ENCODE data around the gene ATP6AP1.
"Not testable (repeated sequence)": the region's sequence is repeated elsewhere in the genome, so short reads cannot be mapped to it uniquely, and the experiment has no call there.

ATP6AP1 gene, protein sequence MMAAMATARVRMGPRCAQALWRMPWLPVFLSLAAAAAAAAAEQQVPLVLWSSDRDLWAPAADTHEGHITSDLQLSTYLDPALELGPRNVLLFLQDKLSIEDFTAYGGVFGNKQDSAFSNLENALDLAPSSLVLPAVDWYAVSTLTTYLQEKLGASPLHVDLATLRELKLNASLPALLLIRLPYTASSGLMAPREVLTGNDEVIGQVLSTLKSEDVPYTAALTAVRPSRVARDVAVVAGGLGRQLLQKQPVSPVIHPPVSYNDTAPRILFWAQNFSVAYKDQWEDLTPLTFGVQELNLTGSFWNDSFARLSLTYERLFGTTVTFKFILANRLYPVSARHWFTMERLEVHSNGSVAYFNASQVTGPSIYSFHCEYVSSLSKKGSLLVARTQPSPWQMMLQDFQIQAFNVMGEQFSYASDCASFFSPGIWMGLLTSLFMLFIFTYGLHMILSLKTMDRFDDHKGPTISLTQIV

DNA sequence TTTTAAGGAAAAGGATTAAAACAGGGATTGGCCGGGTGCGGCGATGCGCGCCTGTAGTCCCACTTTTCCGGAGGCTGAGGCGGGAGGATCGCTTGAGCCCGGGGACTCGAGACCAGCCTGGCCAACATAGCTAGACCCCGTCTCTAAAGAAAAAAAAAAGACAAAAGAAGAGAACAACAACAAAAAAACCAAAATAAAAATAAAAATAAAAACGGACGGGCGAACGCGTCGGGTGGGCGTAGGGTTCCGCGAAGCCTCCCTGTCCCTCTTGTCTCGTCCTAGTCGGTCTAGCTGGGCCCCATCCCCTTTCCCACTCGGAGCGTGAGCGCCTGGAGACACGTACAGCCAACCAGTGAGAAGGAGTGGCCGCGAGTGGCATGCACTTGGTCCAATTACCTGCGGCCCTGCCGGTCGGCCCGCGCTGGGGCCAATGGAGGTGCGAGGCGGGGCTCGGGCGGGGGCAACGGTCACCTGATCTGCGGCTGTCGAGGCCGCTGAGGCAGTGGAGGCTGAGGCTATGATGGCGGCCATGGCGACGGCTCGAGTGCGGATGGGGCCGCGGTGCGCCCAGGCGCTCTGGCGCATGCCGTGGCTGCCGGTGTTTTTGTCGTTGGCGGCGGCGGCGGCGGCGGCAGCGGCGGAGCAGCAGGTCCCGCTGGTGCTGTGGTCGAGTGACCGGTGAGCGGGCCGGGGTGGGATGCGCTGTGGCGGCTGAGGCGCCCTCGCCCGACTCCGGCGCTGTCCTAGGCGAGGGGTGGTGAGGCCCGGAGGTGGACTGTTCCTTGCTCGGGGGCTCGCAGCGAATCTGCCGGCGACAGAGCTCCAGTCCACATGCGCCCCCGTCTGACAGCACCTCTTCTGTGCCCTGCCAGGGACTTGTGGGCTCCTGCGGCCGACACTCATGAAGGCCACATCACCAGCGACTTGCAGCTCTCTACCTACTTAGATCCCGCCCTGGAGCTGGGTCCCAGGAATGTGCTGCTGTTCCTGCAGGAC, at the start of gene ATP6AP1:
TSS of gene ATP6AP1 (plus strand) at position 502 of the 996 bp plus-strand sequence. CDS start at position 518, 16 bp downstream.
- peak; percentile 86 for DNase-seq

DNA sequence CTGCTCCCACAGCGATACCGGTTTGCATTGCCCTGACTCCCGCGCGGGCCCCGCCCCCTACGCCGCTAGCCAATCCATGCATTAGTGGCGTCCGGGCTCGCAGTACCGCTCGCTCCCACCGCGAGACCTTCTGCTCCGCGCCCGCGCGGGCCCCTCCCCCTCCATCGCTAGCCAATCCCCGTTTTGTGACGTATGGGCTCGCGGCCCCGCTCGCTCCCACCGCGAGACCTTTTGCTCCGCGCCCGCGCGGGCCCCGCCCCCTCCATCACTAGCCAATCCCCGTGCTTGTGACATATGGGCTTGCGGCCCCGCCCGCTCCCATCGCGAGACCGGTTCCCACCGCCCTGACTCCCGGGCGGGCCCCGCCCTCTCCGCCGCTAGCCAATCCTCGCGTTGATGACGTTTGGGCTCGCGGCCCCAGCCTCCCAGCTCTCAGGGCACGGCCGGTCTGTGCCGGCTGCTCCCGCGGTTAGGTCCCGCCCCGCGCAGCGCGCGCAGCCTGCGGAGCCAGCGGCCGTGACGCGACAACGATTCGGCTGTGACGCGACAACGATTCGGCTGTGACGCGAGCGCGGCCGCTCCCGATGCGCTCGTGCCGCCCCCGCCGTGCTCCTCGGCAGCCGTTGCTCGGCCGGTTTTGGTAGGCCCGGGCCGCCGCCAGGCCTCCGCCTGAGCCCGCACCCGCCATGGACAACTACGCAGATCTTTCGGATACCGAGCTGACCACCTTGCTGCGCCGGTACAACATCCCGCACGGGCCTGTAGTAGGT, 49.5 kb upstream of the ATP6AP1 start, which contains the start of gene EMD:
TSS of gene EMD (plus strand) at position 497 of the 770 bp plus-strand sequence. CDS start at position 687, 190 bp downstream.
- peak; percentile 99 for DNase-seq

DNA sequence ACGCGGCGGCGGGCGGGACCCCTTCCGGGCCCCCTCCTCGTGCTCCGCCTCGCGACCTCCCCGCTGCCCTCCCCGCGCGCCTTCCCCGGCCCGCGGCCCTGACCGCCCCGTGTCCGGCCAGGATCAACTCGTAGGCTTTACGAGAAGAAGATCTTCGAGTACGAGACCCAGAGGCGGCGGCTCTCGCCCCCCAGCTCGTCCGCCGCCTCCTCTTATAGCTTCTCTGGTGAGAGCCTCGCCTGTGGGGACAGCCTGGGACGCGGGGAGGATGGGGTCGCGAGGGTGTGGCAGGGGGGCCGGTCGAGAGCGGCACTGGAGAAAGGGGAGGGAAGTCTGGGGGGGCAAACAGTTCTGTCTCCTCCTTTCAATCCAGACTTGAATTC, 48.9 kb upstream of the ATP6AP1 start:
- no peak for DNase-seq

DNA sequence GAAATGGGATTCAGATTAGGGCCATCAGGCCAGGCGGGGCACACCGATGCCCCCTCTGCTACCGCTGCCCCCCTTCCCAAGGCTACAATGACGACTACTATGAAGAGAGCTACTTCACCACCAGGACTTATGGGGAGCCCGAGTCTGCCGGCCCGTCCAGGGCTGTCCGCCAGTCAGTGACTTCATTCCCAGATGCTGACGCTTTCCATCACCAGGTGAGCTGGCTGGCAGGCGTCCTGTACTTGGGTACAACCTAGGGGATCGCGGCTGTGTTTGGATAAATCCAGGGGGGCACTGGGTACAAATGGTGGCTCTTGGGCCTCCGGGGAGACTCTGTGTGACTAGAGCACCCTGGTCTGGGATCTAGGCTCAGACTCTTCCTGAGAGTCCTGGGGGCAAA, 48.3 kb upstream of the ATP6AP1 start:
- DNase-seq: no peak

DNA sequence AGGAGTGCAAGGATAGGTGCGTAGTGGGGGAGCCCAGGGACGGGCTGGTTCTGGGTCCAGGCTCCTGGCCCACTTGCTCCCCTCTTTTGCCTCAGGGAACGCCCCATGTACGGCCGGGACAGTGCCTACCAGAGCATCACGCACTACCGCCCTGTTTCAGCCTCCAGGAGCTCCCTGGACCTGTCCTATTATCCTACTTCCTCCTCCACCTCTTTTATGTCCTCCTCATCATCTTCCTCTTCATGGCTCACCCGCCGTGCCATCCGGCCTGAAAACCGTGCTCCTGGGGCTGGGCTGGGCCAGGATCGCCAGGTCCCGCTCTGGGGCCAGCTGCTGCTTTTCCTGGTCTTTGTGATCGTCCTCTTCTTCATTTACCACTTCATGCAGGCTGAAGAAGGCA, 47.7 kb upstream of the ATP6AP1 start:
- no peak for DNase-seq

DNA sequence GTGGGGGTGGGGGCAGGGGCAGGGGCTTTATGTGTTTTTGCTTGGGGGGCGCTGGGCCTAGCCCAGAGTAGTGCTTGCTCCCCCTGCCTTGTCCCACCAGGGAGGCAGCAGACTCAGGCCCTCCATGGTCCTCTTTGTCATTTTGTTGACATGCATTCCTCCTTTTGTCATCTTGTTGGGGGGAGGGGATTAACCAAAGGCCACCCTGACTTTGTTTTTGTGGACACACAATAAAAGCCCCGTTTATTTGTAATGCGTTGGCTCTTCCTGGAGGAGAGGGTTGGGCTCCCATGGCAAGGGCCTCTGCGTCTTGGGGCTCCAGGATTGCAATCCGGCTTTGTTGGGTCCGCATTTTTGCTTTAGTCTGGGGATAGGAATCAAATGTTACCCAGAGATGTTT, 47.2 kb upstream of the ATP6AP1 start:
- DNase-seq: no peak

DNA sequence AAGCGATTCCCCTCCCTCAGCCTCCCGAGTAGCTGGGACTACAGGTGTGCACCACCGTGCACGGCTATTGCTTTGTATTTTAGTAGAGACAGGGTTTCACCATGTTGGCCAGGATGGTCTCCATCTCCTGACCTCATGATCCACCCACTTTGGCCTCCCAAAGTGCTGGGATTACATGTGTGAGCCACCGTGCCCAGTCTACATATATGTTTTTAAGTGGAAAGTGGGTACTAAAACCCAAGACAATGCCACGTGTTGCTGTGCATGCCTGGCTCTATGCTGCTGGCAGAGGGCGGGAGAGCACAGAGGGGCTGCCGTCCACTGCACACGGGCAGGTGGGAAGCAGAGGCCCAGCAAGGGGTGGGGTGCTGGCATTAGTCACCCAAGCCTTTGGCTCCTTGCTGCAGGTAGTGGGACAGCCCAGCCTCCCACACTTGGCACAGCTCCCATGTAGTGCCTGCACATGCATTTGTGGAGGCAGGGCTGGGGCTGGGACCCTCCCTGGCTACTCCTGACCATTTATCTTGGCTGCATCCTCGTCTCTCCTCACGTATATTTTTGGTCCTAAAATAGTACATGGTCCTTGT, 45.9 kb upstream of the ATP6AP1 start:
- no peak for DNase-seq

DNA sequence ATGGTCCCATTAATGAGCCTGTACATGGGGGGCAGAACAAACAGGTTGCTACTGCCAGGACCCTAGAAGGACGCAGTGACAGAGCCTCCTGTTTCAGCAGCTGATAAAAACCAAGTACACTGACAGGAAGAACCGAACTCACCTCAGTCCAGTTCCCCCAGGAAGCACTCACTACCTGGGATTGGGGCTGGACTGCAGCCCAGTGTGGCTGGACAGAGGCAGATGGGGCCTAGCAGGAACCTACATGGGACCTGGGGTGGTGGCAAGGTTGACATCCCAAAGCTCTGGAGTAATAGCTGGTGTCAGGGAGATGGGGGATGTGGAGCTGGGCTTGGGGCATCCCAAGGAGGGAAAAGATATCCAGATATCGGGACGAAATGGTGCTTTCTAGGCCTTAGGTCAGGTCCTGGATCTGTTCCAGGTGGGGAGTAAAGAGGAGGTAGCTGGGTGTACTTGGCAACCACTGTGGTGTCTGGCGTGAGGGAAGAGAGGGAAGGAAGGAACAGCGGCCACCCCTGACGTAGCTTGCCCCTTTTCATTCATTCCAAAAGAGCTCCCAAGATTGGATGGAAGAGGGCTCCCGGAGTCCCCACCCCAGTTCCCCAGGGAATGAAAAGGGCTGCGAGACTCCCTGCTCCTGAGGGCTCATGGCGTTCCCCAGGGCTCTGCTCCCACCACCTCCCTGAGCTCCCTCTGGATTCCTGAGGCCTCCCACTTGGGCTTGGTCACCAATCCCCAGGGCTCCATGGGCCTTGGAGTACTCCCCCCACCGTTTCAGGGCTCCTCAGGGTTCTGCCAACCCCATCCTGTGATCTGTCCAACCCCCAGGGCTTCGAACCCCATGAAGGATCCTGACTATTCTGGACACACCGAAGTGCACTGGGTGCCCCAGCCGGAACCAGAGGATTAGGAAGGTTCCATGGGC, 44.9 kb upstream of the ATP6AP1 start:
- DNase-seq: no peak

DNA sequence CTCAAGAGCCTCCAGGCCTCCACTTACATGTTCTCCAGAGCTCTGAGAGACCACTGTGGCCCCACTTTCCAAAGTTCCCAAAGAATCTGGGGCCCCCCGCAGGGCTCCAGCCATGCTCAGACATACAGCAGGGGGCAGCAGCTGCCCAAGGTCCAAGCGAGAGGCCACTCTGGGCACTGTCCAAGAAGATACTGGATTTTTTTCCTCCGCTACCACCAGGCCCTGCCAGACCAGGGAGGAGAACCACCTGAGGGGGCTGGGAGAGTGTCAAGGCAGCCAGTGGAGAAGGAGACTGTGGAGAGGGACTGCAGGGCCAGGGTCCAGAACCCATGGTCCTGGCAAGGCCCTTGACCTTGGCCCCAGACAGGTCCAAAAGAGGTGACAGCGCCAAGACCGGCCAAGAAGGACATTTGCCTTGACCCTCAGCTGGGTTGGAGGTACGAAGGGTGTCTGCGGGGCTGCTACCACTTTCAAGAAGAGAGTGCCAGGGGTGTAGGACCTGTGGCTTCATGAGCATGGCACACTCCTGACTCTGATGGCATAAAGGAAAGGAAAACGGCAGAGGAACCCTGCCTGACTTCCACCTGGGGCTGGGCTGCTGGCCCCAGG, 44.1 kb upstream of the ATP6AP1 start:
- DNase-seq: no peak

DNA sequence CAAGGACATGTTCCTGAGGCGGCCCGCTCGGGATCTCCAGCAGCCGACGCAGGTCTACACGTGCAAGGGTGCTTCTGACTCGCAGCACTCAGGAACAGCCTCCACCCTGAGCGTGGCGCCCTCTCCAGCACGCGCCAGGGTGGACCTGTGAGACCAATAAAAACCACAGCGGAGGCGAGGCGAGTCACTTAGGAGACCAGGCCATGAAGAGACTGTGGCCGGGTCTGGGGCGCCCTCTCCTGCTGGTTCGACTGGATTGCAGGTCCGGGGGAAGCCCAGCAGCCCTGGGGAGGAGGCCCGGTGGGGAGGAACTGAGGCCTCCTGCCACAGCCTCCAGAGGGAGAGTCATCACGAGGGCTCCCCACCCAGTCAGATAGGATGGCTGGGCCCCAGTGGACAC, 40.4 kb upstream of the ATP6AP1 start:
- not testable (repeated sequence) for DNase-seq

DNA sequence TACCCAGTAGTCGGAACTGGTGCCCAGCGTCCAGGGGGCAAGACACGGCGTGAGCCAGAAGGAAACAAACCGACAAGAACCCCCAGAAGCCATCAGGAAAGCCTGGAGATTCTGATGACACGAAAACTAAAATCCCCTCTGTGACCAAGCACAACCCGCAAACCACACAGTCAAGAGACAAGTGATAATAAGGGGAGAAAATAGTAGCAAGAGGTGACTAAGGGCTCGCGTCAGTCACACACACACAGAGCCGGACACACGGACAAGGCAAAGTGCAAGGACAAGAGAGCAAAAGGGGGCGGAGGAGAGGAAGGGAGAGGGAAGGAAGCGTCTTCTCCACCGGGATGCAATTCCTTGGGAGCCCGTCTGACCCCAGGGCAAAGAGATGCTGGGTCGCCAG, 39.8 kb upstream of the ATP6AP1 start:
- DNase-seq: not testable (repeated sequence)

DNA sequence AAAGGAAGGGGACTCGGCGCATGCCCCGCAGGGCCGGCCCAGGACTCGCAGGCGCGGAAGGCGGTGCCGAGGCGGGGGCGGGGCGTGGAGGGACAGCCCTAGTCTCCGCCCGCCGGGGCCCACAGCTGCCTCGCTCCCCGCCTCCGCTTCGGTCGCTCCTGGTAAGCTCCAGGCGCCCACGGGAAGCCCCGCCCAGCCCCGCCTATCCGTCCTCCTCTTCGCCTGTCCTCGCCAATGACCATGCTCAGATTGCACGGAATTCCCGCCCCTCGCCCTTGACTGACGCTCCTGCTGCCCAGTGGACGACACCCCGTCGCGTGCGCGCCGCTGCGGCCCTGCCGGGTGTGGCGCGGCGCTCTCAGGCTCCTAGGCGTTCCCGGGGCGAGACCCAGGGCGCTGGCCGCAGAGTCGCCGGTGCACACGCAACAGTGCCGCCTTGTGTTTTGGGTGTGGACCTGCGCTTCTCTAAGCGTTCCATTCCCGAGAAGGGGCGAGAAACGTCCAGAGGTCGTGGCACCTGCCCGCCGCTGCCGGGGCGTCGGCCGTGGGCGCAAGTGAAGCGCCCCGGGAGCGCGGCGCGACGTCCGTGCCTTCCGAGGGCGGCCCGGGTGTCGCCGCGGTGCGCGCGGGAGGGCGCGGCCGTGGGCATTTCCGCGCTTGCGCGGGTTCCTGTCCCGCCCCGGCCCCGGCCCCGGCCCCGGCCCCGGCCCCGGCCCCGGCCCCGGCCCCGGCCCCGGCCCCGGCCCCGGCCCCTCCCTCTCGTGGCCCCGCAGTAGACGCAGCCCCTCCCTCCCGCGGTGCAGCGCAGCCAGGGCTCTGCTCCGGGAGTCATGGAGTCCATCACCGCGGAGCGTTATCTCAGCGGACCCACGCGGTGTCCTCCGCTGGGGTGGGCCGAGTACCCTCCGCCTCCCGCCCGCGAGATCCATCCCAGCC, 38.4 kb upstream of the ATP6AP1 start:
- not testable (repeated sequence) for DNase-seq

DNA sequence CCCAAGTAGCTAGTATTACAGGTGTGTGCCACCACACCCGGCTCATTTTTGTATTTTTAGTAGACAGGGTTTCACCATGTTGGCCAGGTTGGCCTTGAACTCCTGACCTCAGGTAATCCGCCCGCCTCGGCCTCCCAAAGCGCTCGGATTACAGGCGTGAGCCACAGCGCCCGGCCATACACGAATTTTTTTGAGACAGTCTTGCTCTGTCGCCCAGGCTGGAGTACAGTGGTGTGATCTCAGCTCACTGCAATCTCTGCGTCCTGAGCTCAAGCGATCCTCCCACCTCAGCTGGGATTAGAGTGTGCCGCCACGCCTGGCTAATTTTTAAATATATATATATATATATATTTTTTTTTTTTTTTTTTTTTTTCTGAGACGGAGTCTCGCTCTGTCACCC, 32.1 kb upstream of the ATP6AP1 start:
- DNase-seq: not testable (repeated sequence)

DNA sequence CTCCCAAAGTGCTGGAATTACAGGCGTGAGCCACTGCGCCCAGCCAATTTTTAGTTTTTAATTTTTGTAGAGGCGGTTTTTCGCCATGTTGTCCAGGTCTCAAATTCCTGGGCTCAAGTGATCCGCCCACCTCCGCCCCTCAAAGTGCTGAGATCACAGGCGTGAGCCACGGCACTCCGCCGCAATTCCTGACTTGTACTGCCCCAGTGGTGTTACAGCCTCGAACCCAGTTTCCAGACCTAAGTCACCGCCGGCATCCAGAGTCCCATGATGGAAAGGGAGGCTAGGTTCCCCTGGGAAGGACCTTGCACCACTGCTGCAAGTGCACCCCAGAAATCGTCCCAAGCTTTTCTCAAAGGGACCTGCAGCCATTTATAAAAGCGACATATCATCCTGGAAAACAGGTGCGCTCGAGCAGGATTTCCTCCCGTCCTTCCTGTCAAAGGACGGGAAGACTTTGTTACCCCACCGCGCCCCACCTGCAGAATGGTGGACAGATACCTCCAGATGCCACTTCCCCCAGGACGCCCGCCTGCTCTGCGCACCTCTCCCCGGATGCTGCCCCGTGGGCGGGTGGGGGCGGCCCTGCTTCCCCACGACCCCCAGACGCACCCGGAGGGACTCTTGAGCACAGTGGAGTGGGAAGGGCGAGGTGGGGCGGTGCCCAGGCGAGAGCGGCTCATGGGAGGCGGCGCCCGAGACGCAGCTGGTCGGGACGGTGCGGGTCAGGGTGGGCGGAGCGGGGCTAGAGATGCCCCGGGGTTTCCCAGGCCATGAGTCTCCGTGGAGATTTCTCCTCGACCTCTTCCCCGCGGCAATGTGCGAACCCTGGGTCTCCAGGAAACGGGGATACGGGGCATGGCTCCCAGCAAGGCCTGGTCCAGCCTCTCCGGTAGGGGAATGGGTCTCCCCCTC, 31.2 kb upstream of the ATP6AP1 start:
- DNase-seq: peak; percentile 45

DNA sequence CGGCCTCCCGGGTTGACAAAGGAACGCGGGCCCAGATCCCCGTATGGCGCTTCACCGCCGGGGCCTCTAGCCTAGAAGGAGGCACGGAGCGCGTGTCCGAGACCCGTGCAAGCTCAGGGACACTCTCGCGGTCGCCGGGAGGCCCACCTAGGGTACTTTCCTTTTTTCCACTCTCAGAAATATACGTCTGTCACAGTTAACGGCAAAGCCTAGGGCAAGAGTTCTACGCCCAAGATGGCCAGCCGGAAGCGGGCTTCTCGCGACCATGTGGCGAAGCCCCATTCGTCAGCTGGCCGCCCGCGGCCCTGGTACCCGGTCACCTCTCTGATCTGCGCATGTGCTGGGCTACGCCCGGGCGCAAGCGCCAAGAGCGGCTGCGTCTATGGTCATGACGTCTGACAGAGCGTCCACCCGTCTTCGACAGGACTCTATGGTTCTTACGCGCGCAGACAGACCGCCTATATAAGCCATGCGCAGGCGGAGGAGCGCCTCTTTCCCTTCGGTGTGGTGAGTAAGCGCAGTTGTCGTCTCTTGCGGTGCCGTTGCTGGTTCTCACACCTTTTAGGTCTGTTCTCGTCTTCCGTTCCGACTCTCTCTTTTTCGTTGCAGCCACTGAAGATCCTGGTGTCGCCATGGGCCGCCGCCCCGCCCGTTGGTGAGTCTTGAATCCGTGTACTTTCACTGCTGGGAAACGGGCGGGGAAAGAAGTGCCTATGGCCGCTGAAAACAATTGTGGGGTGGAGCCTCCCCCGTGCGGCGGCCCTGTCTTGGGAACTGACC, 30.4 kb upstream of the ATP6AP1 start, which contains the start of gene RPL10:
TSS of gene RPL10 (plus strand) at position 490 of the 780 bp plus-strand sequence. CDS start at position 633, 143 bp downstream.
- peak; percentile 79 for DNase-seq

DNA sequence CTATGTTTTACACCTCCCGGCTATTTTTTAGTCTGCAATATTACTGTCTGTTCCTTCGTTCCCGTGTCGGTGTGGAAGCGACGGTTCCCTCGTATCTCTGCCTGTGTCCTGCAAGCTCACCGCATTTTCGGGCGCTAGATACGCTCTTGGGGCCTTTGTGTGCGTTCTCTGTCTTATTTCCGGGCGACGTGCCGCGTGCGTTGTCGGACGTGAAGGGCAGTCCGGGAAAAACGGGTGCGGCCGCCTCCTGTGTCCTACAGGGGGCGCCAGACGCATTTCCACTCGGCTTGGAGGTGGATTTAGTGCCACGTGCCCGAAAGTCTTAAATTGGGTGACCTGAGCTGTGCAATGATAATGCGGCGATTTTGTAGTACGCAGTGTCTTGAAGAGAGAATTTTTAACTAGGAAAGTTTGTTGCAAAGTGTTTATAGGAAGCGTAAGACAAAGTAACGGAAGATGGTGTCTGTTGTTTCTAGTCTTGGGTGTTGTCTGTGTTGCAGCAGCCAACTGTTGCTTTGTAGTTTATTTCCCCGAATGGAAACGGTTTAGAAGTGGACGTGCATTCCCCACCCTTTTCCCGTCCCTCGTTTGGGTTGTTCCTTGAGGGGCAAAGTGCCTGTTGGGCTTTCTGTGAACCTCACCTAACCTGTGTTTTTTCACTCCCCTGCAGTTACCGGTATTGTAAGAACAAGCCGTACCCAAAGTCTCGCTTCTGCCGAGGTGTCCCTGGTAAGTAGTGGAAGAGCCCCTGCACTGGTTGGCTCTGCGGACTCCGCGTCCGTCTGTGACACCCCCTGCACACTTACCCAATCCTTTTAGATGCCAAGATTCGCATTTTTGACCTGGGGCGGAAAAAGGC, 29.6 kb upstream of the ATP6AP1 start:
- peak; percentile 37 for DNase-seq
